HEK293 (cell line): ENCODE measurements around the gene VWA5B1.

Source experiments
- CTCF ChIA-PET: fragments of 350-600 bp; formaldehyde crosslinking; extraction: SDS; loops from one replicate; lab custom pipeline; 2021; ENCODE audit warnings: antibody characterized with exemption; lab: Yijun Ruan, JAX
- POLR2A ChIA-PET: fragments of 300-600 bp; formaldehyde crosslinking; extraction: SDS; loops from one replicate; lab custom pipeline; 2020; ENCODE audit warnings: antibody characterized with exemption, inconsistent platforms; lab: Yijun Ruan, JAX
- H3K27ac ChIP-seq: fragments of 200-500 bp; sonication (Bioruptor generic); 2 replicates; pipeline ENCODE4 v1.5.1; 2014; ENCODE audit warnings: low read depth, low read length, control low read depth, inconsistent platforms; ENCODE audit errors: extremely low read depth
- H3K36me3 ChIP-seq, 2 experiments: fragments of 200-500 bp in 1 of 2; sonication (Bioruptor generic) in 1 of 2; 1 replicate in 1 of 2; 2 replicates in 1 of 2; pipeline ENCODE4 v1.5.1; 2014 to 2017; ENCODE audit warnings: inconsistent platforms in 2 of 2, low read length in 2 of 2; ENCODE audit not compliant: control insufficient read depth in 2 of 2, insufficient read depth in 1 of 2
- H3K4me1 ChIP-seq: fragments of 200-500 bp; sonication (Bioruptor generic); 2 replicates; pipeline ENCODE4 v1.5.1; 2014; ENCODE audit warnings: mild to moderate bottlenecking, low read length, inconsistent platforms; ENCODE audit not compliant: control insufficient read depth, insufficient read depth
- H3K4me3 ChIP-seq: 2 replicates; pipeline ENCODE4 v1.5.1; 2011; ENCODE audit warnings: low read depth, mild to moderate bottlenecking, control low read depth, low read length, moderate library complexity
- H3K9me3 ChIP-seq: fragments of 200-500 bp; sonication (Bioruptor generic); 2 replicates; pipeline ENCODE4 v1.5.1; 2014; ENCODE audit warnings: low read depth, low read length, inconsistent platforms; ENCODE audit not compliant: control insufficient read depth, insufficient read depth
- PRDM4 ChIP-seq: fragments of 450-650 bp; formaldehyde crosslinking; IDR thresholded peaks from 2 replicates; pipeline ENCODE4 v1.5.1; 2017; ENCODE audit warnings: missing biosample characterization, missing genetic modification characterization
- SCRT1 ChIP-seq: fragments of 450-650 bp; formaldehyde crosslinking; IDR thresholded peaks from 2 replicates; pipeline ENCODE4 v1.5.1; 2016; ENCODE audit warnings: missing biosample characterization, missing genetic modification characterization, borderline replicate concordance
- SP3 ChIP-seq: fragments of 450-650 bp; formaldehyde crosslinking; IDR thresholded peaks from 2 replicates; pipeline ENCODE4 v1.5.1; 2016; ENCODE audit warnings: missing biosample characterization, missing genetic modification characterization
- TRIM28 ChIP-seq: IDR thresholded peaks from 2 replicates; pipeline ENCODE4 v1.6.1; 2011; ENCODE audit warnings: low read length, control low read depth, borderline replicate concordance
- ZBTB21 ChIP-seq: fragments of 450-650 bp; formaldehyde crosslinking; IDR thresholded peaks from 2 replicates; pipeline ENCODE4 v1.5.1; 2017; ENCODE audit warnings: missing biosample characterization, missing genetic modification characterization
- ZBTB49 ChIP-seq: fragments of 450-650 bp; formaldehyde crosslinking; IDR thresholded peaks from 2 replicates; pipeline ENCODE4 v1.5.1; 2016; ENCODE audit warnings: missing biosample characterization, missing genetic modification characterization, low read depth
- ZFP3 ChIP-seq: fragments of 450-650 bp; formaldehyde crosslinking; IDR thresholded peaks from 2 replicates; pipeline ENCODE4 v1.5.1; 2016; ENCODE audit warnings: low read depth, missing biosample characterization, missing genetic modification characterization
- ZNF121 ChIP-seq: fragments of 450-650 bp; formaldehyde crosslinking; IDR thresholded peaks from 2 replicates; pipeline ENCODE4 v1.5.1; 2016; ENCODE audit warnings: missing biosample characterization, missing genetic modification characterization
- ZNF223 ChIP-seq: fragments of 450-650 bp; formaldehyde crosslinking; IDR thresholded peaks from 2 replicates; pipeline ENCODE4 v1.5.1; 2016; ENCODE audit warnings: missing biosample characterization, missing genetic modification characterization
- ZNF23 ChIP-seq: fragments of 450-650 bp; formaldehyde crosslinking; IDR thresholded peaks from 2 replicates; pipeline ENCODE4 v1.5.1; 2016; ENCODE audit warnings: missing biosample characterization, missing genetic modification characterization, borderline replicate concordance
- ZNF302 ChIP-seq: fragments of 450-650 bp; formaldehyde crosslinking; IDR thresholded peaks from 2 replicates; pipeline ENCODE4 v1.5.1; 2016; ENCODE audit warnings: missing biosample characterization, missing genetic modification characterization, low read depth
- ZNF561 ChIP-seq: fragments of 450-650 bp; IDR thresholded peaks from 2 replicates; pipeline ENCODE4 v1.5.1; 2018; ENCODE audit warnings: missing biosample characterization, missing genetic modification characterization, borderline replicate concordance
- ZNF610 ChIP-seq: fragments of 450-650 bp; formaldehyde crosslinking; IDR thresholded peaks from 2 replicates; pipeline ENCODE4 v1.5.1; 2016; ENCODE audit warnings: missing biosample characterization, missing genetic modification characterization, borderline replicate concordance
- ZNF792 ChIP-seq: fragments of 450-650 bp; formaldehyde crosslinking; IDR thresholded peaks from 2 replicates; pipeline ENCODE4 v1.5.1; 2016; ENCODE audit warnings: missing biosample characterization, missing genetic modification characterization
- ZNF830 ChIP-seq: fragments of 450-650 bp; IDR thresholded peaks from 2 replicates; pipeline ENCODE4 v1.5.0; 2018; ENCODE audit warnings: missing biosample characterization, missing genetic modification characterization, low read depth, mild to moderate bottlenecking, moderate library complexity
- ZXDB ChIP-seq: fragments of 450-650 bp; formaldehyde crosslinking; IDR thresholded peaks from 2 replicates; pipeline ENCODE4 v1.5.1; 2016; ENCODE audit warnings: missing biosample characterization, missing genetic modification characterization
- TF ChIP-seq, protein P1 (sequence below): fragments of 450-650 bp; formaldehyde crosslinking; IDR thresholded peaks from 2 replicates; pipeline ENCODE4 v1.5.1; 2016; ENCODE audit warnings: missing biosample characterization, missing genetic modification characterization

Gene VWA5B1

DNA sequence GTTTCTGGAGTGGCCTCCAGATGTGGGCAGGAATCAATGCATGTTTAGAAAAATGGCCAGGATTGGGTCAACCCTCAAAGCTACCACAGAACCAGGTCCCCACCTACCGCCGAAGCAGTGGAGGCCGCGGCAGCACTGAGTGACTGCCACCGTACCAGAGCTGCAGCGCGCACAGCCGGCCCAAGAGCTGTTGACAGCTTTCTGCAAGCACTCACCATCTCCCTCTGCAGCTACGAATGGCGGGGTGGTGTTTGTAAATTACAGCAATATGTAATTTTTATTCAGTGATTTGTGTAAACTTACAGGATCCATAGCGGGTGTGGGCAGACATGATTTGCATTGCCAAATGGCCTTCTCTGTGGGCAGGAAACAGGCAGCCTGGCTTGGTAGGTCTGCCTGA is 98.9 kb downstream of the VWA5B1 start:
- no peaks in the 10 kb centered on the region for H3K4me1 ChIP-seq
- TF ChIP-seq ZNF23 (tag by site-specific recombination), result no peak
- TF ChIP-seq ZNF561 (tag by site-specific recombination), result no peak
- TF ChIP-seq ZNF830 (tag by site-specific recombination), result no peak
- TF ChIP-seq ZNF302 (tag by site-specific recombination), result no peak
- TF ChIP-seq ZNF792 (tag by site-specific recombination), result no peak
- no peak for TF ChIP-seq ZNF610 (tag by site-specific recombination)
- no peak for TF ChIP-seq SP3 (tag by site-specific recombination)
- TF ChIP-seq ZXDB (tag by site-specific recombination), result no peak
- TF ChIP-seq, protein P1, sequence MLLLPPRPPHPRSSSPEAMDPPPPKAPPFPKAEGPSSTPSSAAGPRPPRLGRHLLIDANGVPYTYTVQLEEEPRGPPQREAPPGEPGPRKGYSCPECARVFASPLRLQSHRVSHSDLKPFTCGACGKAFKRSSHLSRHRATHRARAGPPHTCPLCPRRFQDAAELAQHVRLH, result no peak
- TF ChIP-seq ZNF121 (tag by site-specific recombination), result no peak
- no peak for TF ChIP-seq TRIM28
- TF ChIP-seq, all 188 proteins: peak for 0
- Histone ChIP-seq H3K36me3 (no peaks in the 10 kb centered on the region), H3K27ac (no peak overlapping the region), H3K4me3 (no peak overlapping the region), H3K9me3 (no peaks in the 10 kb centered on the region)
- CTCF ChIA-PET, result interaction anchor here (0.6 to 2.2 kb wide), 5 partner anchors 12 to 471 kb away, joined by 3 to 7 read pairs (median 4); no protein-coding TSS in a partner anchor
- POLR2A ChIA-PET, result no interaction called here

- no peak overlapping the region for H3K27ac ChIP-seq
- no peak for TF ChIP-seq ZBTB49 (tag by site-specific recombination)
- TF ChIP-seq ZFP3 (tag by site-specific recombination), result no peak
- no peak for TF ChIP-seq SCRT1
- no peak for TF ChIP-seq PRDM4 (tag by site-specific recombination)
- TF ChIP-seq ZBTB21 (tag by site-specific recombination), result no peak
- TF ChIP-seq ZNF223 (tag by site-specific recombination), result no peak
Observed at GRCh38 chr1:20390589-20391331, 100.1 kb downstream of the VWA5B1 start.

More at GRCh38 chr1:20390589-20391331, 100.1 kb downstream of the VWA5B1 start:
- Histone ChIP-seq H3K9me3 (no peaks in the 10 kb centered on the region), H3K36me3 (no peaks in the 10 kb centered on the region), H3K4me1 (no peaks in the 10 kb centered on the region), H3K4me3 (no peak overlapping the region)
- ChIA-PET CTCF (interaction anchor here (0.7 to 2.2 kb wide), 4 partner anchors 14 to 103 kb away, joined by 3 to 7 read pairs (median 4); no protein-coding TSS in a partner anchor), POLR2A (no interaction called here)
